ENCODE results near the gene CLPSL1.

DNA sequence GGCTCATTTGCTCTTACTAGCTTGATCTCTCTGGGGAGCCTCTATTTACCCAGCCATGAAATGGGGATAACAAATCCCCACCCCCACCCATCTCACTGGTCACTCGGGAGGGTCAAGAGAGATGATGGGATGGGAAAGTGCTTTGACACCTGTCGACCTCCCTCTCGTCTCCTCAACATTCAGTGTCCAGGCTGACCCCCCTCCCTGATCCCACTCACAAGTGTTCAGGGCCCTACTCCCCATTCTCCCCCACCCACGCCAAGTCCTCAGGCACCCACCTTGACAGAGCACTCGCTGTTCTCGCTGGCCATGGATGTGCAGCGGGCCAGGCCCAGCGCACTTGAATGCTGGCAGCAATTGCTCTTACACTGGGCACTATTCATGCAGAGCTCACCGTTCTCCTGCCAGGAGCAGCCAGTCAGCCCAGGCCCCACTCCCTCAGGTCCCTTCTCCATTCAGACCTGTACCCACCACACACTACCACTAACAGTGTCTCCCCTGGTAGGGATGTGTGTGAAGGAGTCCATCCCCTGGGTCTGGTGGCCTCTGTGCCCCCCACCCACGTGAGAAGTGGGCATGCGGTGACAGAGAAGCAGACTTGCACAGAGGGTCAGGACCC, 14.7 kb downstream of the CLPSL1 start:
- no peak for TF ChIP-seq EZH2 (IDR thresholded peaks at IDR 0.05)
- TF ChIP-seq, protein P1, sequence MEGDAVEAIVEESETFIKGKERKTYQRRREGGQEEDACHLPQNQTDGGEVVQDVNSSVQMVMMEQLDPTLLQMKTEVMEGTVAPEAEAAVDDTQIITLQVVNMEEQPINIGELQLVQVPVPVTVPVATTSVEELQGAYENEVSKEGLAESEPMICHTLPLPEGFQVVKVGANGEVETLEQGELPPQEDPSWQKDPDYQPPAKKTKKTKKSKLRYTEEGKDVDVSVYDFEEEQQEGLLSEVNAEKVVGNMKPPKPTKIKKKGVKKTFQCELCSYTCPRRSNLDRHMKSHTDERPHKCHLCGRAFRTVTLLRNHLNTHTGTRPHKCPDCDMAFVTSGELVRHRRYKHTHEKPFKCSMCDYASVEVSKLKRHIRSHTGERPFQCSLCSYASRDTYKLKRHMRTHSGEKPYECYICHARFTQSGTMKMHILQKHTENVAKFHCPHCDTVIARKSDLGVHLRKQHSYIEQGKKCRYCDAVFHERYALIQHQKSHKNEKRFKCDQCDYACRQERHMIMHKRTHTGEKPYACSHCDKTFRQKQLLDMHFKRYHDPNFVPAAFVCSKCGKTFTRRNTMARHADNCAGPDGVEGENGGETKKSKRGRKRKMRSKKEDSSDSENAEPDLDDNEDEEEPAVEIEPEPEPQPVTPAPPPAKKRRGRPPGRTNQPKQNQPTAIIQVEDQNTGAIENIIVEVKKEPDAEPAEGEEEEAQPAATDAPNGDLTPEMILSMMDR (IDR thresholded peaks at IDR 0.05), result no peak
- no peak for TF ChIP-seq EZH2phosphoT487 (IDR thresholded peaks at IDR 0.05)

Data from neural progenitor cell (in vitro differentiated cells).